Measurements from ENCODE around the gene LRIG3.
"Not testable (repeated sequence)": the region's sequence is repeated elsewhere in the genome, so short reads cannot be mapped to it uniquely, and the experiment has no call there.

The LRIG3 gene, protein sequence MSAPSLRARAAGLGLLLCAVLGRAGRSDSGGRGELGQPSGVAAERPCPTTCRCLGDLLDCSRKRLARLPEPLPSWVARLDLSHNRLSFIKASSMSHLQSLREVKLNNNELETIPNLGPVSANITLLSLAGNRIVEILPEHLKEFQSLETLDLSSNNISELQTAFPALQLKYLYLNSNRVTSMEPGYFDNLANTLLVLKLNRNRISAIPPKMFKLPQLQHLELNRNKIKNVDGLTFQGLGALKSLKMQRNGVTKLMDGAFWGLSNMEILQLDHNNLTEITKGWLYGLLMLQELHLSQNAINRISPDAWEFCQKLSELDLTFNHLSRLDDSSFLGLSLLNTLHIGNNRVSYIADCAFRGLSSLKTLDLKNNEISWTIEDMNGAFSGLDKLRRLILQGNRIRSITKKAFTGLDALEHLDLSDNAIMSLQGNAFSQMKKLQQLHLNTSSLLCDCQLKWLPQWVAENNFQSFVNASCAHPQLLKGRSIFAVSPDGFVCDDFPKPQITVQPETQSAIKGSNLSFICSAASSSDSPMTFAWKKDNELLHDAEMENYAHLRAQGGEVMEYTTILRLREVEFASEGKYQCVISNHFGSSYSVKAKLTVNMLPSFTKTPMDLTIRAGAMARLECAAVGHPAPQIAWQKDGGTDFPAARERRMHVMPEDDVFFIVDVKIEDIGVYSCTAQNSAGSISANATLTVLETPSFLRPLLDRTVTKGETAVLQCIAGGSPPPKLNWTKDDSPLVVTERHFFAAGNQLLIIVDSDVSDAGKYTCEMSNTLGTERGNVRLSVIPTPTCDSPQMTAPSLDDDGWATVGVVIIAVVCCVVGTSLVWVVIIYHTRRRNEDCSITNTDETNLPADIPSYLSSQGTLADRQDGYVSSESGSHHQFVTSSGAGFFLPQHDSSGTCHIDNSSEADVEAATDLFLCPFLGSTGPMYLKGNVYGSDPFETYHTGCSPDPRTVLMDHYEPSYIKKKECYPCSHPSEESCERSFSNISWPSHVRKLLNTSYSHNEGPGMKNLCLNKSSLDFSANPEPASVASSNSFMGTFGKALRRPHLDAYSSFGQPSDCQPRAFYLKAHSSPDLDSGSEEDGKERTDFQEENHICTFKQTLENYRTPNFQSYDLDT

GRCh38 chr12:58920102-58920960 is at the start of gene LRIG3:
TSS of gene LRIG3 (minus strand) at chr12:58920504. CDS start at chr12:58920235, 269 bp downstream.
- peak; percentile 98 for DNase-seq

DNA sequence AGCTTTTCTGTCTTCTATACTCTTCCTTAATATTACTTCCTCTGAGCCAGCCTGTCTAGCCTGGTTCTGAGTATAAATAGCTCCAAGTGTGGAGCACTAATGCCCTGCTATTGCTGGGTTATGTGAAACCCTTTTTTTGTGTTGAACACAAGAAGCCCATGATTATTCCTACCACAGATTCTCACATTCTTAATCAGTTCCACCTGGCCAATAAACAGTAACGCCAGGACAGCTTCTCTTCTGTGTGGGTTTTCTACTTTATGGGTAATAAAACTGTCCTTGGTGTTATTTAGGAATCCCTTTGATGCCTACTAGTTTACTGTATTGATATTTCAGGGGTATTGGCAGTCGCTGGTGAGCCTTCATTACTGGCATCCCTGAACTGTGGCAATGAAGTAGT is 48.9 kb upstream of the LRIG3 start:
- DNase-seq, result no peak

GRCh38 chr12:58967561-58967960 is 47.3 kb upstream of the LRIG3 start:
- no peak for DNase-seq

DNA sequence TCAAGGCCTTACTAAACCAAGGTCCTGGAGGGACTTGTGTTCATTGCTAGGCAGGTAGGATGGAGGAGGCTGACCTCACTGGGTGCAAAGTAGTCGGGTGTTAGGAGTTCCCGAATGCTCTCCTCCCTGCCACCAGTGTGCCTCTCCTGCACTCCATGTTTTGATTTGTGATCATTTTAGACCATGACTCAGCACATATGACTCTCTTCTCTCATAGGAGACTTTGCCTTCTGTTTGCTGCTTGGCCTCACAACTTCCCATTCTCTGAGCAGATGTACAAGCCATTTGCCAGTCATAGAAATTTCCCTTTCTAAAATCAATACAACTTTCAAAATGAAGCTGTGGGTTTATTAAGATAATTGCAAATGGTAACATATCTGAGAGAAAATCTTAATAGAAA is 46.6 kb upstream of the LRIG3 start:
- no peak for DNase-seq

GRCh38 chr12:58965568-58965967 is 45.3 kb upstream of the LRIG3 start:
- no peak for DNase-seq

DNA sequence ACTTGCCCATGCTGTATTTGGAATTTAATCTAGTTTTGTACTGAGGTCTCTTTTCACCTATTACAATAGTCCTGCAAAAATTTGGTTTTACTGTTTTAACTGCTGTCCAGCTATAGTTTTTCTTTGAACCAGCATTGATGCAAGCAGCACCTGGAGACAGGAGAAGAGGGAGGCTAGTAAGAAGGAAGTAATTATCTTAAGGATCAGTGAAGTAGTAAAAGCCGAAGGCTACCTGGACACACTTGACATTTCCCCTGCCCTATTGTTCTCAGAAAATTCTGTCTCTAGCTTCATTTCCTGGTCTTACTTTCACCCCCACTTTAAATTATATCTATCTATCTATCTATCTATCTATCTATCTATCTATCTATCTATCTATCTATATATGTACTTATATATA is 43.5 kb upstream of the LRIG3 start:
- no peak for DNase-seq

GRCh38 chr12:58961906-58962305 is 41.6 kb upstream of the LRIG3 start:
- no peak for DNase-seq

GRCh38 chr12:58961166-58961565 is 40.9 kb upstream of the LRIG3 start:
- DNase-seq, result no peak

DNA sequence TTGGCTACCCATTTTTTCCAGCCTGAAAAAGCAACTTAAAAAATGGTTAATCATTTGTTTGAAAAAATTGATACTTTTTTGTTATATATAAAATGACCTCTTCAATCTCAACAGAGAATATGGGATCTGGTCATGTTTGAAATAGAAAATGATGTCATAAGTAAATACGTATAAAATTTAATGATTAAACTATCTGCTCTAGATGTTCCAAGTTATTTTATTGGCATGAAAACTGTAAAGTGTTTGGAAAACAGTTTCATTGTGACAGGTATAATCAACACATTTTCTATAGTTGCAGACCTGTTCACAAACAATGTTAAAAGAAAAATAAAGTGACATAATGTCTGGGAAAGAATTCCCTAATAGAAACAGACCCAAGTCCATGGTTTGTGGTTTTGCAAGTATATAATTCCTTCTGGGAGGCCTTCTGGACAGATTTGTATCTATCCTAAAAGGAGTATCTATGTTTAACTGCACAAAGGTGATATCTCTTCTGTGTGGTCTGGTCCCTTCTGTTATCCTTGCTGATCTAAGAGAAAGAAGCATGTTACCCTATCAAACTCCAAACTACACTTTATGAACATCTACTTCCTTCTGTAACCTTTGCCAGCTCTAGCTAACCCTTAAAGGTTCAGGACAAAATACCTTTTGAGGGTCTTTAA is 39.5 kb upstream of the LRIG3 start:
- DNase-seq, result no peak

DNA sequence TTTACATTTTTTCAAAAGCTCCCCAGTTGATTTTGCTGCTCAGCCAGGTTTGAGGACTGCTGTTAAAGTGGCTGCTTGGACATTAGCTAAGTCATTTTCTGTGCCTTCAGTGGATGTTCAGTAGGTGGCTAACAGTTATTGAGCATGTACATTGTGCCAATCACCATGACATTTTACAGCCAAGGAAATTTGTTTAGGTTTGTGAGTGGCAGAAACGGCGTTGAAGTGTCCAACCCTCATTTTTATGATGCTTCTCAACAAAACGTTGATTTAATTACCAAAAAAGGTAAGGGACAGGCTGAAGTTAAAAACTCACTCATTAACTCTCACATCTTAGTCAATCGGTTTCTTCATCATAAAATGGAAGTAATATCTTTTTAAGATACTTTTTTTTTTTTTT is 37.0 kb upstream of the LRIG3 start:
- DNase-seq, result no peak

DNA sequence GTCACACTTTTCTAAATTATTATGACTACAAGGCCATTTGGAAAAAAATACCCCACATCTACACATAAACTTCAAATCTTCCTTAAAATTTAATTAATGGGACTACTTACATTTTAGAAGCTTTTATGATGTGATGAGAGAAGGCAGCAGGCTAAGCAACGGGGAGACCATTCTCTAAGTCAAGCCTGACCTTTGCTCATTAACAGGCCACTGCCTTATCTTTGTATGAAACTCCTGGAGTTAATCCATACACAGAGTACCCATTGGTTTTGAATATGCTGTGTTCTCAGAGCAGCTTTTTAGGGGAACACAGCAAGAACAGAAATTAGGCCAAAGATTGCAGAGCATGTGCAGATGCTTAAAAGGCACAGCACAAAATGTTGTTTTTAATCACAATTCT is 35.5 kb upstream of the LRIG3 start:
- DNase-seq, result no peak

GRCh38 chr12:58954002-58954401 is 33.7 kb upstream of the LRIG3 start:
- DNase-seq, result no peak

DNA sequence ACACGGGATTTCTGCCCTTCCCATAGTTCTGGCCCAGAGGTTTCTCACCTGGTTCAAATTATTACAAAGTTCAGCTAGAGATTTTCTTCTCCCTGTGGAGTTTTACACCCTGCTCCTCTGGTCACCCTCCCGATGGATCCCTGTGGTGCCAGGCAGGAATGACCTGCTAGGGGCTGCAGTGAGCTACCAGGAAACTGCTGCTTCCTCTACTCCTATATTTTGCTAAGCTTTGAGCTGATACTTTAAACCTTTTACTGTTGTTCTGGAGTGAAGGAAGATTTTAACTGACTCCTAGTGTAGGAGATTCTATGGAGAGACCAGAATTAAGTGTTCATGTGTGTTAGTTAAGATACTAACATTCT is 30.4 kb upstream of the LRIG3 start:
- DNase-seq, result no peak

- not testable (repeated sequence) for DNase-seq
Measured at GRCh38 chr12:58949954-58950738, 29.8 kb upstream of the LRIG3 start.

DNA sequence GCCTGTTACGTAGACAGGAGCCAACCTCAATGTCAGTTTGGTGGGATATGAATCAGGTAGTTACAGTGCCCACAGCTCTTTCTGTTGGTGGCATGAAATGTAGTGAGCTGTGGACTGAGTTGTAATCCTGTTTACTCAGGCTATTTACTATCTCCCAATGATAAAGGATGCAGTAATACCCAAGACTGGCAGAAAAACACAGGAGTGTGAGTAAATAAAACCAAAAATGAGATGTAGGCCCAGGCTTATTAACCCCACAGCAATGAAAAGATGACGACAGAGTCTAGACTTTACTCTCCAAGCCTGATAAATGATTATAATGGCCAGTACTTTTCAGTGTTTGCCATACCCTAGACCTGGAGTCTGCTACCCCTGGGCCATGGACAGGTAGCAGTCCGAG is 22.8 kb upstream of the LRIG3 start:
- no peak for DNase-seq

- no peak for DNase-seq
Measured at GRCh38 chr12:58942345-58942744, 22.0 kb upstream of the LRIG3 start.

DNA sequence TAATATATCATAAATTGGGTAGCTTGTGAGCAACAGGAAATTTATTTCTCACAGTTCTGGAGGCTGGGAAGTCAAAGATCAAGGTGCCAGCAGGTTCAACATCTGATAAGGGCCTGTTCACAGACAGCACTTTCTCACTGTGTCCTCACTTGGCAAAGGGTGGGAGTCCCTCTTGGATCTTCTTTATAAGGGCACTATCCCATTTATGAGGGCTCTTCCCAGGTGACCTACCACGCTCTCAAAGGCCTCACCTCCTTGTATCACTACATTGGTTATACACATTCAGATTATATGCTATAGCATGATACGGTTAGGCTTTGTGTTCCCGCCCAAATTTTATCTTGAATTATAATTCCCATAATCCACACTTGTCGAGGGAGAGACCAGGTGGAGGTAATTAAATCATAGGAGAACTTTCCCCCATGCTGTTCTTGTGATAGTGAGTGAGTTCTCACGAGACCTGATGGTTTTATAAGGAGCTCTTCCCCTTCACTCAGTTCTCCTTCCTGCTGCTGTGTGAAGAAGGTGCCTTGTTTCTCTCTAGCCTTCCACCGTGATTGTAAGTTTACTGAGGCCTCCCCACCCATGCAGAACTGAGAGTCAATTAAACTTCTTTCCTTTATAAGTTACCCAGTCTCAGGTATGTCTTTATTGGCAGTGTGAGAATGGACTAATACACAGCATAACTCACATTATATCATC is 19.2 kb upstream of the LRIG3 start:
- no peak for DNase-seq

DNA sequence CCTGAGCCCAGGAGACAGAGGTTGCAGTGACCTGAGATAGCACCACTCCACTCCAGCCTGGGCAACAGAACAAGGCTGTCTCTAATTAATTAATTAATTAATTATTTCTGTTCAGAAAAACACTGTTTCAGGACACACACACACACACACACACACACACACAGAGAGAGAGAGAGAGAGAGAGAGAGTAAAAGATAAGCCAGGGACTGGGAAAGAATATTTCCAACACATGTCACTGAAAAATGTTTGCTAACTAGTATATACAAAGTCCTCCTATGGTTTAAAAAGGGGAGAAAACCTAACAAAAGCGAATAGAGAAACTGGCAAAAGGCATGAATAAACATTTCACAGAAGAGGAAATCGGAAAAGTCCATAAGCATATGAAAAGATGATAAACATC is 18.1 kb upstream of the LRIG3 start:
- no peak for DNase-seq

DNA sequence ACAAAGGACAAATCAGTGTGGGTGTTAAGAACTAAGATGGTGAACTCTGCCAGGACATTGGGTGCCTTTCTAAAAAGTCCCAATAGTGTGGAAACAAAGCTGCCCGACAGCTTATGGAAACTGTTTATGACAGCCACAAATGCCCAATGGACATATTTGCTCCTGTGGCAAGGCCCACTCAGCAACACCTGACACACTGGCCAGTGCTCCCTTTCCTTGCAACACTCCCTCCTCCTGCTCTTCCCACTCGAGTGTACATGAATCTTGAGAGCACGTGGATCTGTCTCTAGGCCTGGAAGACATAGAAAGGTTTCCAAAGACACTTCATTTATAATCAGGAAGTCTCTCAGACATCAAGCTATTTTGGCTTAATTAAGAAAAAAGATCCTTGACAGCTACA is 14.2 kb upstream of the LRIG3 start:
- no peak for DNase-seq
